GM21619 (cell line): Measurements from ENCODE around the gene CNOT2.
A peak's percentile ranks its signal among the peaks of the same experiment; 100 is the strongest.

ENCODE experiments used
- ATAC-seq: cut with Tn5 transposase; IDR thresholded peaks from one replicate; pipeline ENCODE4 v1.9.1; 2021; ENCODE audit not compliant: unreplicated experiment

Gene CNOT2

DNA sequence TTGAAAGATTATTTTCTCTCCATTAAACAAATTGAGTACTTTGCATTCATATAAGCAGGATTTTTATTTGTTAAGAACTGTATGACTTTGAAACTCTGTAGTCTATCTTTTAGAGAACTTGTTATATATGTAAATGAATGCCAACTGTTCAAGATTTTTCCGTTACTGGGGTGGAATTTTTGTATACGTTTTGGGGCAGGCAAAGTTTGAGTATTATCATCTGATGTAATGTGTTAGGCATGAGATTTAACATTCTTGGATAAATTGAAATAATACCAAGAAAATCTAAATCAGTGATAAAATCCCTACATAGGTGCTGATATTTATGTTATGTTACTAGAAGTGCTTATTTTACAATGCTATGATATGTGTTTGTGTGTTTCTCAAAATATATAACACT is 8.4 kb downstream of the CNOT2 start:
- ATAC-seq = no peak

DNA sequence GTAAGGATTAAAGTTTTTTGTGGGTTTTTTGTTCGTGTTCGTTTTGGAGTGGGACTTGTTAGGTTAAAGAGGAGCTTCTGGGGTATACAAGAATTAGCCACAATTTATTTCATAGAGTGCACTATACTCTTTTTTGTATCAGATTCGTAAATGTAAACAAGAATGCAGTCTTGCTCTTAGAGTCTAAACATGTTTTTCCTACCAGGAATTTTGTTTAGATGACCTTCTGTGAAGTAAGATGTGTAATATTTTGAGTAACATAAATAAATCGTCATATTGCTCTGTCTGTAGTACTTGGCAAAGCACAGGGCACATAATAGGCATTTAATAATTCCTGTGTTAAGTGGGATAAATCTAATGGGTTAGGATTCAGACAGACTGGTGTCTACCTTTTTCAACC is 9.6 kb downstream of the CNOT2 start:
- no peak for ATAC-seq

DNA sequence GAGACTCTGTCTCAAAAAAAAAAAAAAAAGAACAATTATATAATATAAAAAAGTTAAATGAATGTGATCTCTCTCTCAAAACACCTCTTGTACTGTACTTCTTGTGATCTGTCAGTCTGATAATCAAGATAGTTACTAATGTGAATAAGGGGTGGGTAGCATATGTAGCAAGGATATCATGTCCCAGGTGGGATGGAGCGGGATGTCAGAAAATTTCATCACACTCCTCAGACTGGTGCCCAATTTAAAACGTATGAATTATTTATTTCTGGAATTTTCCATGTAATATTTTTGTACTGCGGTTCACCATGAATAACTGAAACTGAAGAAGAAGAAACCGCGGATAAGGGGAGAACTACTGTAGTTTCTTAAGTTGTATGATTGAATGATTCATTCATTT is 11.0 kb downstream of the CNOT2 start:
- ATAC-seq = no peak

DNA sequence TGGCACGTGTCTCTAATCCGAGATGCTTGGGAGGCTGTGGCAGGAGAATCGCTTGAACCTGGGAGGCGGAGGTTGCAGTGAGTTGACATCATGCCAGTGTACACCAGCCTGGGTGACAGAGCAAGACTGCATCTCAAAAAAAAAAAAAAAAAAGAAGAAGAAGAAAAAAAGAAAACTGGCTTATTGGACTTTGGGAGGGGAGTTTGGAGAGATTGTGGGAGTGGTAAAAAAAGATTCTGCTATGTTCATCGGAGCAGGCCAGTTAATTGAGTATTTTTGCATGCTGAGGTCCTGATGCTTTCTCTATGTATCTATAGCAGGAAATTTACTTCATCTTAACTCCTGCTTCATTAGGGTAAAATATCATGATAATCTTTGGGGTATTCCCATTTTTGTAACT is 11.6 kb downstream of the CNOT2 start:
- no peak for ATAC-seq

DNA sequence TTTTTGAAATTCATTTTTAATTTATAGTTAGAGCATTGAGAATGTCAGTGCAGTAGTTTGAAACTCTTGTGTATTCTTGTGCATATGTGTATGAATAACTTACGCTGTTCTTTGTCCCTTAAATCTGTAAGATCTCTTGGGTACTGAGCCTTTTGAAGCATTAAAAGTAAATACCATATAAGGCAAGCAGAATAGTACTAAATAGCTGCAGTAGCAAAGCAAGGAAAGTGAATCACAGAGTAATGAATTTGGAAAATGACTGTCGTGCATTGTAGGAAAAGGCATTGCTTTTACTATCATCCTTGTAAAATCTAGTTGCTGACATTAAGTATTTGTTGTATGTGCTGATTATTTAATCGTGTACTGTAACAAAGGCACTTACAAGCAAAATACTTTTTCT is 12.1 kb downstream of the CNOT2 start:
- ATAC-seq = no peak

DNA sequence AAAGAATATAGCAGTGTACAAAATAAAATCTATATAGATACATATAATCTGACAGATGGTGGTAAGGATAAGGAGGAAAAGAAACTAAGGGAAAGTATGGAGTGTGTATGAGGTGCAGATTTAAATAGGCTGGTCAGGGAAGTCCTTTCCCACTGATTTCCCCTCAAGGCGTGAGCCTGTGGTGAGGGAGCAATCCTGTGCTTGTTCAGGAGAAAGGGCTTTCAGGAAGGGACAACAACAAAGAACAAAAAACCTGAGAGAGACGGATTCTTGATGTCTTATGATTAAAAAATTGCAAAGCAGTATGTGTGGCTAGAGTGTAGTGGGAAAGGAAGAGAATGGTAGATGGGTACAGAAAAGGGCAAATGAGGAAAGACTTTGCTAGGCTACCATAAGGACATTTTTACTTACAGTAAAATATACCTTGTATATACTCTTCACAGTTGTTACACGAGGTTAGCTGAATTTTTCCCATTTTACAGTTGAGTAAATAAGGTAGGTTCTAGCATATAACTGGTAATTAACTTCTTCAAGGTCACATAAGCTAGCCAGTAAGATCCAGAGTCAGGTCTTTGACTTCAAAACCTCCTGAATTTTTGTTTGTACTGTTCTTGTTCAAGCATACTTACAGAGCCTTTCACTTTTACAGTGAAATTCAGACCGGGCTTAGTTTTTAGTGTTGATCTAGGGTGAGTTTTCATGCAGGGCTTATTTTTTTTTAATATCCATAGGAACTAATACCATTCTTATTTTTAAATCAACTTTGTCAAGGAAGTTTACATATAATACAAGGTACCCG is 15.6 kb downstream of the CNOT2 start:
- no peak for ATAC-seq

DNA sequence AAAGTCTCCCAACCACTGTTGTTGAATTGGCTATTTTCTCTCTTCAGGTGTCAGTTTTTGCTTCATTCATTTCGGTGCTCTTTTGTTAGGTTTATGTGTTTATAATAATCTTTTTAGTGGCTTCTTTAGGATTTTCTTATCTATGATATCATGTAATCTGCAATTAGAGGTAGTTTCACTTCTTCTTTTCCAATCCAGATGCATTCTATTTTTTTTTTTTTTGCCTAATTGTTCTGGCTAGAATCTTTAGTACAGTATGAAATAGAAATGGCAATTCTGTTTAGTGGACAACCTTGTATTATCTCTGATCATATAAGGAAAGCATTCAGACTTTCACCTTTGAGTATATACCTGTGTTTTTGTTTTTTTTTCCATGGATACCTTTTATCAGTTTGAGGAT is 17.4 kb downstream of the CNOT2 start:
- peak; percentile 53 for ATAC-seq

DNA sequence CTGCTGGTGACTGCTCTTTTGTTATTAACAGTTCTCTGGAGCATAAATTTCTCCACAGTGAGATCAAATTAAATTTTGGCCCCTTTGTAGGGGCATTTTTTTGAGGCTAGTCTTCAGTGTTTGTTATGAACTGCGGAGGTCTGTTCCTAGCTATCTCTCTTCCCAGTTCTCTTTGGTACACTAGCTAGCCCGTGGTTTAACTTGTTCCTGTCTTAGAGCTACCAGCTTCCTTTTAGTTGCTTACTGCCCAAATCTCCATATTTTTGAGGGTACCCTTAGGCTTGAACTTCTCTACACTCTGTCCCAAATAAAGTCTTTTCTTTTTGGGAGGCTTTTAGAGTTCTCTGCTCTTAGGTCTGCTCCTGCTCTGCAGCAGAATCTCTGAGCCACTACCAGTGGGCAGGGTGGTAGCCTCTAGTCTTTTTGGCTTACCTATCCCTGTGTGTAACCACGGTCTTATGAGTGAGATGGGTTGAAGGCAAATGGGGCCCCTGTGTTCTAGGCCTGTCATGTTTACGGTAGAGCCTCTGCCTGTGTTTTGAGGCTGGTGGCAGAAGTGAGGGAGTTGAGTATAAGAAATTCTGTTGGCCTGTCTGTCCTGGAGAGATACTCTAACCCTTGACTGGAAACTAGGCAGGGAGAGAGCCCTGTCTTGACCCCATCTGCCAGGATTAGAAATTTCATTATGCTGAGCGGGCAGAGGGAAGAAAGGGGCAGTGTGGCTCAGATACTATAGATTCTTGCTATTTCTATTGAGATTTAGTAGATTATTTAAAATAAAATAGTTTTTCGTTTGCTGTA is 21.0 kb downstream of the CNOT2 start:
- ATAC-seq = no peak

DNA sequence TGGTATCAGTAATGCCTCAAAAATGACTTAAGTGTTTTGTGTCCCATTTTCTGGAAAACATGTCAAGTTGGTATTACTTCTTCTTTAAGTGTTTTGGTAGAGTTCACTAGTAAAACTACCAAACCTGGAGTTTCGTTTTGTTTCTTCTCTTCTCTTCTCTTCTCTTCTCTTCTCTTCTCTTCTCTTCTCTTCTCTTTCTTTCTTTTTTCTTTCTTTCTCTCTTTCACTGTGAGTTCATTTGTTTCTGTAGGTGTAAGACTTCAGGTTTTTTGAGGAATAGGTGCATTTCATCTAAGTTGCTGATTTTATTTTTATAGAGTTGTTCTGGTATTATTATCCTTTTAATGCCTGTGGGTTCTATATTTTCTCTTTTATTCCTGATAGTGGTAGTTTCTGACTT is 21.9 kb downstream of the CNOT2 start:
- ATAC-seq = no peak

DNA sequence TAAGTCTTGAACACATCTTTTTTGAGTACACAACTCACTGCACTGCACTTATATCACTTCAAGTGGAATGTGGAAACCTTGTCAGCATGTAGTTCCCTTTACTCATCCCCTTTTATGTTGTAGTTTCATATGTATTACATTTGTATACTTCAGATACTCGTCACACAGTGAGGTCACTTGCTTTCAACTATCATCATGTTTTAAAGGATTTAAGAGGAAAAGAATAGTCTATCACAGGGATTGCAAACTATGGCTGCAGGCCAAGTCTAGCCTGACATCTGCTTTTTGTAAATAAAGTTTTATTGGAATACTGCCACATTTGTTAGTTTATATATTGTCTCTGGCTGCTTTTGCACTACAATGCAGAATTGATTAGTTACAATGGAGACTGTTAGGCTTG is 24.3 kb downstream of the CNOT2 start:
- no peak for ATAC-seq

DNA sequence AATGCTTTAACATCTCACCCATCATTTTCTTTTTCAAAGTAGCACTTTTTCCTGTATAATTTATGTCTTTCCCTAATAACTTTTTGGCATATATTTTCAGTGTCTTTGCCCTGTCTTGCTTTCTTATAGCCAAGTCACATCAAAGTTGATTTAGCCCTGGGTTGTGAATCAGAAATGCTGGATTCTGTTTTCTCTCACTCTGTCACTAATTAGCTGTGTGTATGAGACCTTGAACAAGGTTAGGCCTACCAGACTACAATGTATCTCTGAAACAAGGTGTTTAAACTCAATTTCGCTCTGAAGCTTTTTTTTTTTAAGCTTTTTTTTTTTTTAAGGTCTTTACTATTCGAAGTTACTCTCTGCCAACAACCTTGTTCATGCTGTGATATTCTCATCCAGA is 25.7 kb downstream of the CNOT2 start:
- ATAC-seq = no peak

DNA sequence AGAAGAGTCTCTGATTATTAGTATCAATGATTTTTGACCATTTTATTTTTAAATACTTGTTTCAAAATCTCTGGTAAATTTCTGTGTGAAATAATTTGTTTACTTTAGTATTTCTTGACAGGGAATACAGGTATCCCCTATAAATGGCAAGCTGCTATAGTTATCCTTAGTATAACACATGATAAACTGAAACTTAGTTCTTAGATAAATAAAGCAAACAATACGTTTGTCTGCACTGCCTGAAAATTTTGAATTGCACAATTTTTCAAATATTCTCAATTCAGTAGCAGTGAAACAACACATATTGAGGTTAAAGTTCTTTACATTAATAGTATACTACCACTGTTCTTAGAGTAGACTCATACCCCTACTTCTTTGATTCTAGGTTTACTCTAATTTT is 26.9 kb downstream of the CNOT2 start:
- no peak for ATAC-seq

DNA sequence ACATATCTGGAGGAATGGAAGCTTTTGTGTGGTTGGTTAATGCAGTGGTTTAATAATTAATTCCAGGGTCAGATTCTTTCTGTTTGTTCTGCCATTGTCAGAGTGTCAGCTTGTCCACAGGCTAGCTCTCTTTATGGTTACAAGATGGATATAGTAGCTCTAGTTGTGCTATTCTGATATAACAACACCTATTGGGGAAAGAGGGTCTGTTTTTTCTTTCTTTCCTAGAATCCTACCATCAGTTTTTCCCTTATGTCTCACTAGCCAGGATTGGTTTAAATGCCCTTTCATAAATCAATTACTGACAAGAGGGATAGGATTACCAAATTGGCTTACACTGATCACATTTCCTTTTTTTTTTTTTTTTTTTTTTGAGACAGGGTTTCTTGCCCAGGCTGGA is 27.8 kb downstream of the CNOT2 start:
- no peak for ATAC-seq

DNA sequence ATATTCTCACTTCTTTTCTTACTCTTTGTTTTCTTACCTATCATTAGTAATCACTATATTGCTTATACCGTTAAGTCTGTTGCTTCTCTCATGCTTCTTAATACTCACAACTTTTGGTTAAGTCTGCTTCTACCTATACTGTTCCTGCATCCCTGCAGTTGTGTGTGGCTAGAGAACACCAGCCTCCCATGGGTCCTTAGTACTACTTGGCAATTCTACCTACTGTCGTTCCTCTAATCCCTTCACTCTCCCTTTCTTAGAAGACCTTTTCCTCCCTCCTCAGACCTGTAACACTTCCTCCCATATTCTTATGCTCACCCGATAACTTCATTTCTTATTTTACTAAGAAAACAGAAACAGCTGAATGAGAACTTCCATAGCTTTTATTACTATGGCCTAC is 29.3 kb downstream of the CNOT2 start:
- no peak for ATAC-seq

DNA sequence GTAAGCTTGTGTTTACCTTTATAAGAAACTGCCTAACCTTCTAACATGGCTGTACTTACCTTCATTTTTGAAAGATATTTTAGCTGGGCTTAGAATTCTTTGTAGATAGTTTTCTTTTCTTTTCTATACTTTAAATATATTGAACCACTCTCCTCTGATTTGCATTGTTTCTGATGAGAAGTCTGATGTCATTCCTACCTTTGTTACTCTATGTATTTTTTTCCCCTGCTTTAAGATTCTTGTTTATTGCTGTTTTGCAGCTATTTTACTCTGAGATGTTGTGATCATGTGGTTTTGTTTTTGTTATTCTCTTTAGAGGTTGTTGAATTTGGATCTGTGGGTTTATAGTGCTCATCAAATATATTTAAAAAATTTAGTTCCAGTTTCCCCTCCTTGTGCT is 31.8 kb downstream of the CNOT2 start:
- no peak for ATAC-seq

DNA sequence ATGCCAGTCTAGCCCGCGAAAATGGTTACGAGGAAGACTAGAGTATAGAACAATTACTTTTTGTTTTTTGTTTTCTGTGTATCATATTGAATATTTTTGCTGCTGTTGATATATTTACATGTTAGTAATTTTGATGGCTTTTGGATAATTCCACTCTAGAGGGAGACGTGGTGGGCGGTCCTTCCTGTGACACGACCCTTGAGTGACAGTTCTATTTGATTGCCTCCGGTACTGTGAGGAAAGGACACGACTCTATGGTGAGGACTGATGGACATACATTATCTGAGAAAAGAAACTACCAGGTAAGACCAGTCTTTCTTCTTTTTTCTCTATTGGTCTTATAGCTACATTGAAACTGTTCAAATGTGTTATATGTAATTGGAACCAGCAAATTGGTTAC is 34.7 kb downstream of the CNOT2 start:
- no peak for ATAC-seq

DNA sequence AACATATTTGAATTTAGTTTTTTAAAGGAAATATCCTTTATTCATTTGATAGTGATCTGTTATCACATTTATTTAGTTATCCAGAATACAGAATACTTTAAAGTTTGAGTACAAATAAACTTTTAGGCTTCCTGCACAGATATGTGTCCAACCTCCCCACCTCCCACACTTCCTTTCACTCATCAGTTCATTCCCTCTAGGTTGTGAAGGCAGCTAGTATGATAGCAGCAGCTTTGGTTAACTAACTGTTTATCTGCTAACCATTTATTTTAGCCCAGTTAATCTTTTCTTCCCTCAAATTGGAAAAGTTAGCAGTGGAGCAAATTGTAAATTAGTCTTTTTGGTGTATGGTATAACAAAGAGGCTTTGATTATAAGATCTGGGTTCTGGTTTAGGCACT is 35.7 kb downstream of the CNOT2 start:
- no peak for ATAC-seq

DNA sequence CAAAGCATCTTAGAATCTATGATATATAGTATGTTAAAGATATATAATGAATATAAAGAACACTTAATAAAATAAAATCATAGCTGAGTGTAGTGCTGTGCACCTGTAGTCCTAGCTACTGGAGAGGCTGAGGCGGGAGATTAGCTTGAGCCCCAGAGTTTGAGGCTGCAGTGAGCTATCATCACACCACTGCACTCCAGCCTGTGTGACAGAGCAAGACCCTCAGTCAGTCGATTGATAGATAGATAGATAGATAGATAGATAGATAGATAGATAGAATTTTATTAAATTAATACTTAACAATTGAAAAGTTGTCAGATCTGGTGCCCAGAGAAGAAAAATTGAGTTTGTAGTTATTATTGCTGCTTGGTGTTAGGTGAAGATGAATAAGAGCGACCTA is 40.0 kb downstream of the CNOT2 start:
- no peak for ATAC-seq

DNA sequence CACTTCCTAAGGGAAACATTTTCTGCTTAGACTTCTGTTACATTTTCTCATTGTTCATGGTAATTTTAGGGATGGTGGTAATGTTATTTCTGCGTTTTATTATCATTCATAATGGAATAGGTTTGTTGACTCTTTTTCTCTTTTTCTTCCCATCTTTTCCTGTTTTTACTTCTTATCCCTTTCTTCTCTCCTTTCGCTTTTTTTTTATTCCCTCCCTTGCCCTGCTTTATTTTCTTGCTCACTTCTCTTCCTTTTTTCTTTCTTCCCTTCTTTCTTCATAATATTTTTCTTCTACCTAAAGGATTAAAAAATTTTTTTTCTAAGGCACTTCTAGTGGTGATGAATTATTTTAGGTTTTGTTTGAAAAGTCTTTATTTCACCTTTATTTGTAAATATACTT is 45.6 kb downstream of the CNOT2 start:
- ATAC-seq = no peak

DNA sequence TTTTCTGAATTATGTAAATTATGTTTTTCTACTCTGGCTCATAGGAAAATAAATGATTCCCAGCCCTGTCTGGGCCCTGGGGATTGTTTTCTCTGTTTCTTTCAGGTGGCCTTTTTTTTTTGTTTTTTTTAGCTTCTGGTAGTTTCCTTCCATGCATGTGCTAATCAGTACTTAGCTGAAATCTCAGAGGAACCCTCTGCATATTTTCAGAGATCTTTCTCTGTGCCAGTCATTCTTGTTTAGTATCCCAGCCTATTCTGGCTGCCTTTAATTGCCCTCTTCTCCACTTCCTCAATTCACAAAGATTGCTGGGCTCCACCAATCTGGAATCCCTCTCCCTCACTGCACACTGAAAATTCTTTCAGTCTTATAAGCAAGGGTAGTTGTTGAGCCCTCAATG is 46.9 kb downstream of the CNOT2 start:
- ATAC-seq = no peak

DNA sequence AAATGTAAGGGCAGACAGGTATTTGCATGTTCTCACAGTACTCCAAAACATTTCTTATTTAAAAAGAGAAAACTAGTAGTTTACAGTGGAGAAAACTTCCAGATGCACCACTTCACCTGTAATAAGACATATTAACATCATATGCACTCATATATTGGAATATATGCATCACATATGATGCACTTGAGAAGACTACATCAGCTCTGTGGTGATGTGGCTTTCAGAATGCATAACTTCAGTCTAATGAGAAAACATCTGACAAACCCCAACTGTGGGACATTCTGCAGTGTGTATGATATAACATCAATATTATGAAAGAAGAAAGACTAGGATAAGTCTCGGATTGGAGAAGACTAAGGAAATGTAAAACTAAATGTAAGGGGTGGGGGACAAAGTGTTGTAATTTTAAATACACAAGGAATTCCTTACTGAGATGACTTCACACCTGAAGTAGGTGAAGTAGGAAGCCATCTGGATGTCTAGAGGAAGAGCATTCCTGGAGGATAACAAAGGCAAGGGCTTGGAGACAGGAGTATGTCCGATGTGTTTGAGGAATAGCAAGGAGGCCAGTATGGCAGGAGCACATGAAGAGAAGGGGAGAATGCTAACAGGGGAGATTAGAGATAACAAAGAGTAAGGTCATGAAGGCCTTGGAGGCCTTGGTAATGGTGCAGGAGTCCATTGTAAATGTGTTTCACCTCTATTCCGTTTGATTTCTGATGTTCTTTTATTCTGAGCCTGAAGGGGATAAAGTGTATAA is 49.0 kb downstream of the CNOT2 start:
- ATAC-seq = no peak
